ENCODE data around the gene ACTL10. TPM values are rescaled to one million over a fixed set of nuclear protein-coding genes. Genes with fewer than 3 reads are reported as not detected.

Gene ACTL10
- total RNA-seq (2014; rRNA removed; shearing (Covaris generic)) (0.08 and 1.9 TPM in 2 replicates), polyA plus RNA-seq (2016; fragmentation: Nextera tagmentation; extraction: Ambion mirVana) (0.66 and 0.71 TPM in 2 replicates)
- long read RNA-seq: 0 reads

DNA sequence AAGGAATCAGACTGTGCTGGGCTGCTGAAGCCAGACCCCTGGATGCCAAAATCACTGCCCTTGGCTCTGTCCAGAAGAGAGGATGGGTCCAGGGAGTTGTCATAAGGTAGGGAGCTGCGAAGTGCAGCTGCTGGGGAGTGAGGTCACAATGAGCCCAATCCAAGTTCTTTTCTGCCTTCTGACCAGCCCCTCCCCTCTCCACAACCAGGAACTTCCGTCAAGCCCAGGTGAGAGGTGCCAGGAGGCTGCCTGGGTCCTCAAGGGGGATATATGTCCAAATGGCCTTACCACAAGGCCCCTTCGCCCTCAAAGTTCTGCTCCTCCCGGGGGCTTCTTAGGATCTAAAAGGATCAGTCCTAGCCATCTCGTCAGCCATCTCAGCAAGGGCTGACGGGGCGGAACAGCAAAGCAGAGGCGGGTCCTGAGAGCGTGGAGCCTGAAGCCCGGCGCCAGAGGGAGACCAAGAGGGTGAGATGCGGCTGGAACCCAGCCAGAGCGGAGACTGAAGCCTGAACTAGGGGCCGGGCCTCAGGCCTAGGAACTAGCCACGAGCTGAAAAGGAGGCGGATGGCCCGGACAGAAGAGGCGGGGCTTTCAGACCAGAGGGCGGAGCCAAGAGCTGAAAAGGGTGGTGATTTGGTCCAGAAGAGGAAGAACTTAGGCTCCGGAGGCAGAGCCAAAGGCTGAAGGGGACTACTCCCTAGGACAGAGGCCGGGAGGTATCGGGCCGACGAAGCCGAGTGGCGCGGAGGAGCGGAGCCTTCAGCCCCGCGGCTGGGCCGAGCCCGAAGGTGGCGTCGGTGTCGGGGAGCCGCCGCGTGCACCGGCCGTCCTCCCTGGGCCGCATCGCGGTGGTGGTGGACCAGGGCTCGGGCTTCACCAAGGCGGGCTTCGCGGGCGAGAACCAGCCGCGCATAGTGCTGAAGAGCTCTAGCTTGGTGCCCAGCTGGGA is at the start of gene ACTL10:
TSS of gene ACTL10 (plus strand) at position 651 of the 952 bp plus-strand sequence. CDS start 555 bp downstream, outside the sequence.
- H3K9me3 Mint-ChIP-seq: no peaks in the 10 kb centered on the region
- H3K27ac Mint-ChIP-seq: peak within 1 kb of the TSS; percentile 80
- H3K4me2 ChIP-seq: peak within 1 kb of the TSS; percentile 76

DNA sequence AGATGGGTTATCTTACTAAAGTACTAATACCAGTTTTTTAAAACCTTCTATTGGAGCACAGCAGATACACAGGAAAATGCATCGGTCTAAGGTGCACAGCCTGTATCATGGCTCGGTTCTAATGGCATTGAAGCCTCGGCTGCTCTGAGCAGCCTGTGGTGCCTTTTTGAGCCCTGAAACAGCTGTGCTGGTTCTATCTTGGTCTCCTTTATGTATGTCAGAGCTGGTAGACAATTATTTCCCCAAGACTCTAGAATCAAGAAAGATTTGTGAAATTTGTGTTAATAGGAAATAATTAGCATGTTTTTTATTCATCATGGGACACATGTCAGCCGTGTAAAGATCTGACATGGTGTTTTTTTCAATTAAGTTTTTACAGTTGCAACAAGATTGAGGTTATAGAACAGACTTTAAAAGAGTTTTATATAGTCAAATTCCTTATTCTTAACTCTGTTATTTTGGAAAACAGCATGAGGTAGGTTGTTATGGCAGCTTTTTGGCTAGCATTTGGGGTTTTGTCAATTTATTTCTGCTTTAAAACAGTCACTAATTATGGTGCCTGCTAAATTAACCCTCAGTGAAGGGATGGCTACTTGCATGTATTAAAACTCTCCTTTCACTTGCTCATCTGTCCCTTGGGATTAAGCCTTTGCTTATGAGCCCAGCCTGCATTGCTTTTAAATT is 44.9 kb upstream of the ACTL10 start:
- H3K4me3 ChIP-seq: no peak overlapping the region
- TF ChIP-seq ZNF114 (CRISPR knock-in tag; IDR thresholded peaks at IDR 0.05) (no peak), ZNF331 (CRISPR knock-in tag; IDR thresholded peaks at IDR 0.05; ENCODE audit: low read depth) (no peak), NANOG (IDR thresholded peaks at IDR 0.05; ENCODE audit: borderline replicate concordance) (no peak)
- TF ChIP-seq, protein P1, sequence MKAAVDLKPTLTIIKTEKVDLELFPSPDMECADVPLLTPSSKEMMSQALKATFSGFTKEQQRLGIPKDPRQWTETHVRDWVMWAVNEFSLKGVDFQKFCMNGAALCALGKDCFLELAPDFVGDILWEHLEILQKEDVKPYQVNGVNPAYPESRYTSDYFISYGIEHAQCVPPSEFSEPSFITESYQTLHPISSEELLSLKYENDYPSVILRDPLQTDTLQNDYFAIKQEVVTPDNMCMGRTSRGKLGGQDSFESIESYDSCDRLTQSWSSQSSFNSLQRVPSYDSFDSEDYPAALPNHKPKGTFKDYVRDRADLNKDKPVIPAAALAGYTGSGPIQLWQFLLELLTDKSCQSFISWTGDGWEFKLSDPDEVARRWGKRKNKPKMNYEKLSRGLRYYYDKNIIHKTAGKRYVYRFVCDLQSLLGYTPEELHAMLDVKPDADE (IDR thresholded peaks at IDR 0.05): no peak
- TF ChIP-seq, protein P2, sequence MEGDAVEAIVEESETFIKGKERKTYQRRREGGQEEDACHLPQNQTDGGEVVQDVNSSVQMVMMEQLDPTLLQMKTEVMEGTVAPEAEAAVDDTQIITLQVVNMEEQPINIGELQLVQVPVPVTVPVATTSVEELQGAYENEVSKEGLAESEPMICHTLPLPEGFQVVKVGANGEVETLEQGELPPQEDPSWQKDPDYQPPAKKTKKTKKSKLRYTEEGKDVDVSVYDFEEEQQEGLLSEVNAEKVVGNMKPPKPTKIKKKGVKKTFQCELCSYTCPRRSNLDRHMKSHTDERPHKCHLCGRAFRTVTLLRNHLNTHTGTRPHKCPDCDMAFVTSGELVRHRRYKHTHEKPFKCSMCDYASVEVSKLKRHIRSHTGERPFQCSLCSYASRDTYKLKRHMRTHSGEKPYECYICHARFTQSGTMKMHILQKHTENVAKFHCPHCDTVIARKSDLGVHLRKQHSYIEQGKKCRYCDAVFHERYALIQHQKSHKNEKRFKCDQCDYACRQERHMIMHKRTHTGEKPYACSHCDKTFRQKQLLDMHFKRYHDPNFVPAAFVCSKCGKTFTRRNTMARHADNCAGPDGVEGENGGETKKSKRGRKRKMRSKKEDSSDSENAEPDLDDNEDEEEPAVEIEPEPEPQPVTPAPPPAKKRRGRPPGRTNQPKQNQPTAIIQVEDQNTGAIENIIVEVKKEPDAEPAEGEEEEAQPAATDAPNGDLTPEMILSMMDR (conservative IDR thresholded peaks at IDR 0.05; ENCODE audit: low read depth in 2 of 2): no peak
- no peaks in the 10 kb centered on the region for H3K9me3 Mint-ChIP-seq

More for the DNA sequence above, at the start of gene ACTL10:
- peaks cover 29% of the 10 kb centered on the region for H3K27me3 Mint-ChIP-seq (ENCODE audit: insufficient read depth, low read depth, poor library complexity)
- H4K20me1 ChIP-seq (replicated peaks; ENCODE audit: insufficient read depth): peaks cover 3% of the 10 kb centered on the region
- peak within 1 kb of the TSS; percentile 80; the same call in 1 of the 2 replicates for H2AFZ ChIP-seq
- H3K9me2 ChIP-seq (ENCODE audit: insufficient read depth): no peaks in the 10 kb centered on the region
- peaks cover 14% of the 10 kb centered on the region; the same call in 1 of the 2 replicates for H3K4me1 ChIP-seq (ENCODE audit: insufficient read depth)
- no peaks in the 10 kb centered on the region for H3K79me2 ChIP-seq (replicated peaks; ENCODE audit: insufficient read depth)
- peaks cover 28% of the 10 kb centered on the region for H3K4me1 Mint-ChIP-seq
- H3K36me3 Mint-ChIP-seq (ENCODE audit: low read depth): peaks cover 28% of the 10 kb centered on the region
- TF ChIP-seq JUNB (IDR thresholded peaks at IDR 0.05; ENCODE audit: unreplicated experiment): no peak
- TF ChIP-seq, protein P2 (conservative IDR thresholded peaks at IDR 0.05; ENCODE audit: low read depth in 2 of 2): peak in 1 of 2 experiments; percentile 34; a peak in 3 of 4 replicates
- no peak for TF ChIP-seq NANOG (IDR thresholded peaks at IDR 0.05; ENCODE audit: borderline replicate concordance)
- TF ChIP-seq POLR2AphosphoS5 (IDR thresholded peaks at IDR 0.05; ENCODE audit: low read depth): peak; percentile 80
- DNase-seq (ENCODE audit: low spot score) (peak; percentile 98), ATAC-seq (peak; percentile 76)
- H3K27ac ChIP-seq (ENCODE audit: low read depth): 0 out of 2 replicates have a peak within 1 kb of the TSS, but pooled peaks have one; percentile 0
- peaks cover 11% of the 10 kb centered on the region; the same call in 1 of the 2 replicates for H3F3A ChIP-seq (replicated peaks; ENCODE audit: low read depth)
- H3K4me3 ChIP-seq: peak within 1 kb of the TSS; percentile 53
- peak within 1 kb of the TSS; percentile 78 for H3K4me3 Mint-ChIP-seq
- H3K36me3 ChIP-seq (ENCODE audit: insufficient read depth): no peaks in the 10 kb centered on the region; the same call in 1 of the 2 replicates
- peaks cover 17% of the 10 kb centered on the region; the same call in 1 of the 2 replicates for H3K27me3 ChIP-seq (ENCODE audit: insufficient read depth)

More for the DNA sequence above, 44.9 kb upstream of the ACTL10 start:
- Mint-ChIP-seq H3K36me3 (ENCODE audit: low read depth) (peaks cover 14% of the 10 kb centered on the region), H3K27me3 (ENCODE audit: insufficient read depth, low read depth, poor library complexity) (no peaks in the 10 kb centered on the region), H3K4me1 (peaks cover 4% of the 10 kb centered on the region; the same call in 2 of the 3 replicates), H3K27ac (no peak overlapping the region), H3K4me3 (no peak overlapping the region)
- Histone ChIP-seq H4K20me1 (replicated peaks; ENCODE audit: insufficient read depth) (no peaks in the 10 kb centered on the region), H3K27ac (ENCODE audit: low read depth) (no peak overlapping the region), H2AFZ (no peak overlapping the region), H3K4me2 (no peak overlapping the region), H3K4me1 (ENCODE audit: insufficient read depth) (no peaks in the 10 kb centered on the region), H3K36me3 (ENCODE audit: insufficient read depth) (no peaks in the 10 kb centered on the region; the same call in 1 of the 2 replicates), H3K27me3 (ENCODE audit: insufficient read depth) (no peaks in the 10 kb centered on the region), H3F3A (replicated peaks; ENCODE audit: low read depth) (no peaks in the 10 kb centered on the region), H3K79me2 (replicated peaks; ENCODE audit: insufficient read depth) (no peaks in the 10 kb centered on the region), H3K9me2 (ENCODE audit: insufficient read depth) (no peaks in the 10 kb centered on the region)
- ATAC-seq (no peak), DNase-seq (ENCODE audit: low spot score) (no peak)

Measured in GM23338 (cell line).